Heart left ventricle (tissue), 16 donors: ENCODE results near the gene DNAAF5. TPM values are rescaled to one million over a fixed set of nuclear protein-coding genes. Genes with fewer than 3 reads are reported as not detected.

Experiments
- ATAC-seq, 4 donors: fragments of 200-7000 bp; cut with Tn5 transposase; one replicate each; pipeline ENCODE4 v1.9.1; 2020 to 2022; ENCODE audit warnings: moderate library complexity in 4 of 4, mild to moderate bottlenecking in 3 of 4, moderate number of reproducible peaks in 1 of 4
- DNase-seq, 5 donors: peaks; one replicate each; pipeline ENCODE4 v3.0.0-alpha.2; 2020
- H3K27ac ChIP-seq, 12 donors: fragments of 200-600 bp; sonication (generic) in 4 of 12; one replicate each; pipeline versions ENCODE4 v1.5.0 to v1.8.0; 2016 to 2022; ENCODE audit warnings: mild to moderate bottlenecking in 2 of 12
- H3K27me3 ChIP-seq, 9 donors: fragments of 200-600 bp; sonication (generic) in 2 of 9; one replicate each; pipeline versions ENCODE4 v1.5.1 to v1.8.0; 2016 to 2022; ENCODE audit warnings: mild to moderate bottlenecking in 3 of 9
- H3K36me3 ChIP-seq, 9 donors: fragments of 200-600 bp; sonication (generic) in 2 of 9; one replicate each; pipeline versions ENCODE4 v1.5.0 to v1.8.0; 2018 to 2022; ENCODE audit warnings: mild to moderate bottlenecking in 2 of 9
- H3K4me1 ChIP-seq, 12 donors: fragments of 200-600 bp; sonication (generic) in 4 of 12; one replicate each; pipeline versions ENCODE4 v1.5.0 to v1.8.0; 2016 to 2022; ENCODE audit warnings: mild to moderate bottlenecking in 3 of 12
- H3K4me3 ChIP-seq, 12 donors: fragments of 200-600 bp; sonication (generic) in 4 of 12; one replicate each; pipeline versions ENCODE4 v1.5.0 to v1.8.0; 2017 to 2022; ENCODE audit warnings: mild to moderate bottlenecking in 9 of 12, moderate library complexity in 4 of 12
- H3K9me3 ChIP-seq, 12 donors: fragments of 200-600 bp; sonication (generic) in 4 of 12; one replicate each; pipeline versions ENCODE4 v1.5.0 to v1.8.0; 2016 to 2022; ENCODE audit warnings: mild to moderate bottlenecking in 1 of 12
- CTCF ChIP-seq, 12 donors: fragments of 200-600 bp; sonication (generic) in 4 of 12; IDR thresholded peaks; one replicate each; pipeline versions ENCODE4 v1.5.0 to v1.8.0; 2018 to 2022; ENCODE audit warnings: antibody characterized with exemption in 12 of 12, mild to moderate bottlenecking in 5 of 12
- POLR2A ChIP-seq, 2 donors: fragments of 450-650 bp; IDR thresholded peaks; one replicate each; pipeline ENCODE4 v1.6.1; 2017; ENCODE audit warnings: antibody characterized with exemption in 2 of 2, mild to moderate bottlenecking in 2 of 2, moderate library complexity in 2 of 2
- WGBS, 4 donors: extraction: QIAGEN DNeasy Blood & Tissue Kit in 2 of 4; methylation state at CpG; one replicate each; pipeline versions ENCODE4 v1.1.5 to v1.1.7; 2013 to 2018; 5-methylcytosine and 5-hydroxymethylcytosine counted together
- intact Hi-C, 10 donors: fragments of 100-400 bp; cut with DNase I; formaldehyde crosslinking; loops; one replicate each; pipeline versions ENCODE4 v1.11.1 to v1.14.2; 2022
- polyA plus RNA-seq, 2 donors: library from polyadenylated mRNA; stranded (reverse); fragments of 200-250 nt; gene quantifications; one replicate each; pipeline ENCODE4 v1.2.3, GENCODE V29; 2013
- total RNA-seq, 9 donors: library from RNA; depleted of rRNA in 2 of 9; stranded (reverse); fragments of >200 nt in 2 of 9; fragmentation: NEBNext Ultra II Directional in 3 of 9; extraction: Animal tissue kit (Norgen Biotek cat#: 25700) in 3 of 9; gene quantifications; one replicate each; pipeline versions ENCODE4 v1.1.0 to v1.2.4, GENCODE V29; 2016 to 2023
- donor health status: ischemic (EF 13 %, LVEDD 7.1; RV severe dilation, severe dysfunction).
- donor health status: healthy with polysubstance abuse.
- donor health status: DM: no; HTN: yes; CAD: no.
- donor health status: DM: no; HTN: no; CAD: no.
- donor health status: ischemic (EF 25% LVEDD 6.9; RV normal size, moderate dysfunction).
- donor health status: ischemic (EF 25% LVEDD 5.7; RV mildly dilated, moderate dysfunction).
- donor health status: healthy.
- donor health status: DM: yes; HTN: yes; CAD: no.
- donor health status: ischemic (EF 35%, LVEDD 5.7; RV mildly dilated, moderate dysfunction).
- donor health status: nonischemic (EF 11% LVEDD 7.7; RV severe dilation, severe dysfunction).
- donor health status: DM: yes; HTN: yes; CAD: no.
- donor health status: PGD.
- donor health status: ischemic (EF 29% LVEDD 5.4; RV normal size, mild dysfunction).
- donor health status: nonischemic (EF 23%, LVEDD 6.1; RV moderate dilation, normal function).

The DNAAF5 gene
- total and polyA plus RNA-seq, 11 donors = 7.2 to 45.8 (median 23.5) TPM

- Histone ChIP-seq H3K9me3 (peaks cover 0 to 57% (median 29%) of the 10 kb centered on the region in 12 donors), H3K27ac (no peak overlapping the region), H3K36me3 (peaks cover 0 to 2% (median 0%) of the 10 kb centered on the region in 9 donors), H3K4me3 (no peak overlapping the region), H3K27me3 (no peaks in the 10 kb centered on the region), H3K4me1 (no peaks in the 10 kb centered on the region)
- no peak for TF ChIP-seq CTCF (IDR thresholded peaks at IDR 0.05)
- DNase-seq (no peak), ATAC-seq (no peak)
- intact Hi-C loops = no loop called here
- 93 to 98% (median 95%) methylated on average over 1 of the region's 1 CpG for WGBS, 4 donors
These were observed 41.0 kb upstream of the DNAAF5 start for GRCh38 chr7:685540-685939.

- Histone ChIP-seq H3K27ac (no peak overlapping the region), H3K4me3 (no peak overlapping the region), H3K27me3 (no peaks in the 10 kb centered on the region), H3K9me3 (peaks cover 0 to 43% (median 25%) of the 10 kb centered on the region in 12 donors), H3K4me1 (no peaks in the 10 kb centered on the region), H3K36me3 (no peaks in the 10 kb centered on the region)
- 95 to 98% (median 98%) methylated on average over 23 to 27 of the region's 27 CpGs for WGBS, 4 donors
- TF ChIP-seq POLR2A (IDR thresholded peaks at IDR 0.05) = no peak
- TF ChIP-seq CTCF (IDR thresholded peaks at IDR 0.05) = no peak
- intact Hi-C loops = no loop called here
- peak in 1 of 5 donors; percentile 11 for DNase-seq
- no peak for ATAC-seq
These were observed 35.8 kb upstream of the DNAAF5 start for GRCh38 chr7:690478-691360.

- Histone ChIP-seq H3K27ac (no peak overlapping the region), H3K4me1 (peaks cover 0 to 2% (median 0%) of the 10 kb centered on the region in 12 donors), H3K36me3 (no peaks in the 10 kb centered on the region), H3K27me3 (no peaks in the 10 kb centered on the region), H3K9me3 (peaks cover 0 to 35% (median 19%) of the 10 kb centered on the region in 12 donors), H3K4me3 (no peak overlapping the region)
- intact Hi-C loops = no loop called here
- no peak for DNase-seq
- TF ChIP-seq CTCF (IDR thresholded peaks at IDR 0.05) (no peak), POLR2A (IDR thresholded peaks at IDR 0.05) (no peak)
- 95 to 96% (median 96%) methylated on average over 20 to 25 of the region's 25 CpGs for WGBS, 4 donors
- no peak for ATAC-seq
These were observed 35.0 kb upstream of the DNAAF5 start for GRCh38 chr7:691361-692045.

- ATAC-seq = no peak
- WGBS, 4 donors = 95 to 98% (median 96%) methylated on average over 22 of the region's 22 CpGs
- no peaks in the 10 kb centered on the region for H3K36me3 ChIP-seq
- TF ChIP-seq CTCF (IDR thresholded peaks at IDR 0.05) = no peak
- no peak for TF ChIP-seq POLR2A (IDR thresholded peaks at IDR 0.05)
- no peaks in the 10 kb centered on the region for H3K27me3 ChIP-seq
- peaks cover 0 to 12% (median 7%) of the 10 kb centered on the region in 12 donors for H3K4me1 ChIP-seq
- H3K27ac ChIP-seq = no peak overlapping the region
- H3K9me3 ChIP-seq = peaks cover 0 to 17% (median 9%) of the 10 kb centered on the region in 12 donors
- no peak overlapping the region for H3K4me3 ChIP-seq
- no peak for DNase-seq
- intact Hi-C loops = no loop called here
These were observed 33.2 kb upstream of the DNAAF5 start for GRCh38 chr7:693280-693679.
